Measurements from ENCODE around the gene PCDH9. TPM values are rescaled to one million over a fixed set of nuclear protein-coding genes. Genes with fewer than 3 reads are reported as not detected.

PCDH9 gene
- total RNA-seq, 4 donors from 2014 or later, result 2.8 to 22.4 (median 12.9) TPM

DNA sequence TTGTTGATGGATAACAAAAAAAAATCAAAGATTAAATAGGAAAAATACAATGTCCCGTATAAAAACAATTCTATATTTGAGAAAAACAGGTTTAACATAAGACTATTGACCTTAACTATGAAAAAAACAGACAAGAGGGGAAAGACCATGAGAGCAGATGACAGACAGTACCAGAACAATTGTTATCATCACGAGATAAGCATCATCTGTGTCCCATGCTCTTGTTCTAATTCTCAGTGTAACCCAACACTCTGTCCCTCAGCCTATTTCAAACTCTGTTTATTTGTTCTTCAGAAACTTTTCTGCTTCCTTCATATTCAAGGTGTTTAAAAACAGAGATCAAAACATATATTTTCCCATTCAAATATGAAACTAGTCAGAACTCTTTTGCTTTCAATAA is 216.4 kb downstream of the PCDH9 start:
- DNase-seq, result no peak
- H3K36me3 ChIP-seq, result no peaks in the 10 kb centered on the region
- H3K4me1 ChIP-seq, result no peaks in the 10 kb centered on the region
- no peaks in the 10 kb centered on the region for H3K9me3 ChIP-seq
- H3K27me3 ChIP-seq, result no peaks in the 10 kb centered on the region
- TF ChIP-seq POLR2A (IDR thresholded peaks at IDR 0.05), result no peak
- TF ChIP-seq, protein P1, sequence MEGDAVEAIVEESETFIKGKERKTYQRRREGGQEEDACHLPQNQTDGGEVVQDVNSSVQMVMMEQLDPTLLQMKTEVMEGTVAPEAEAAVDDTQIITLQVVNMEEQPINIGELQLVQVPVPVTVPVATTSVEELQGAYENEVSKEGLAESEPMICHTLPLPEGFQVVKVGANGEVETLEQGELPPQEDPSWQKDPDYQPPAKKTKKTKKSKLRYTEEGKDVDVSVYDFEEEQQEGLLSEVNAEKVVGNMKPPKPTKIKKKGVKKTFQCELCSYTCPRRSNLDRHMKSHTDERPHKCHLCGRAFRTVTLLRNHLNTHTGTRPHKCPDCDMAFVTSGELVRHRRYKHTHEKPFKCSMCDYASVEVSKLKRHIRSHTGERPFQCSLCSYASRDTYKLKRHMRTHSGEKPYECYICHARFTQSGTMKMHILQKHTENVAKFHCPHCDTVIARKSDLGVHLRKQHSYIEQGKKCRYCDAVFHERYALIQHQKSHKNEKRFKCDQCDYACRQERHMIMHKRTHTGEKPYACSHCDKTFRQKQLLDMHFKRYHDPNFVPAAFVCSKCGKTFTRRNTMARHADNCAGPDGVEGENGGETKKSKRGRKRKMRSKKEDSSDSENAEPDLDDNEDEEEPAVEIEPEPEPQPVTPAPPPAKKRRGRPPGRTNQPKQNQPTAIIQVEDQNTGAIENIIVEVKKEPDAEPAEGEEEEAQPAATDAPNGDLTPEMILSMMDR (IDR thresholded peaks at IDR 0.05), result no peak
- 83 to 87% methylated on average over 2 of the region's 2 CpGs for WGBS, 2 donors
- intact Hi-C loops (cut with DNase I), result no loop called here
- no peak overlapping the region for H3K27ac ChIP-seq
- H3K4me3 ChIP-seq (replicated peaks in 1 of 3), result no peak overlapping the region

GRCh38 chr13:67008075-67008668 is 222.0 kb downstream of the PCDH9 start:
- TF ChIP-seq POLR2A (IDR thresholded peaks at IDR 0.05), result no peak
- TF ChIP-seq, protein P1 (IDR thresholded peaks at IDR 0.05), result no peak

DNA sequence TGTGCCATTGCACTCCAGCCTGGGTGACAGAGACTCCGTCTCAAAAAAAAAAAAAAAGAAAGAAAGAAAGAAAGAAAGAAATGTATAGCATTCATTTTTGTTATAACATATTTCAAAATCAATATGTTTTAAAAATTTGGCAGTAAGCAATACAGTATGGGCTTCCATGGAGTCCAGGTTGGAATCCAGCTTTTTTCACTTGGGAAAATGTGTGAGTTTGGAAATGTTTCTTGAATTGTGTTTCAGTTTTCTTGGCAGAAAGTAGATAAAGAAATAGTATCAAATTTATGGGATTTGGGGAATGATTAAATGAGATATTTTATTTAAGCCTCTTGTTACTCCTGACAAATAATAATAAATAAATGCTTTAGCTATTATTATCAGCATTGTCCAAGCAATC is 225.6 kb downstream of the PCDH9 start:
- intact Hi-C loops (cut with DNase I), result no loop called here
- no peak for TF ChIP-seq POLR2A (IDR thresholded peaks at IDR 0.05)
- TF ChIP-seq, protein P1 (IDR thresholded peaks at IDR 0.05), result no peak
- 95 to 96% methylated on average over 1 of the region's 1 CpG for whole genome bisulfite sequencing, 2 donors

More at GRCh38 chr13:67008075-67008668, 222.0 kb downstream of the PCDH9 start:
- intact Hi-C loops (cut with DNase I), result no loop called here
- Histone ChIP-seq H3K27me3 (no peaks in the 10 kb centered on the region), H3K4me3 (replicated peaks in 1 of 3) (no peak overlapping the region), H3K9me3 (no peaks in the 10 kb centered on the region), H3K27ac (no peak overlapping the region), H3K36me3 (no peaks in the 10 kb centered on the region), H3K4me1 (no peaks in the 10 kb centered on the region)
- no peak for DNase-seq
- WGBS, 2 donors, result 89 to 96% methylated on average over 1 of the region's 1 CpG

GRCh38 chr13:67003743-67004142 is 226.4 kb downstream of the PCDH9 start:
- no peaks in the 10 kb centered on the region for H3K27me3 ChIP-seq
- no peaks in the 10 kb centered on the region for H3K9me3 ChIP-seq
- no peak overlapping the region for H3K4me3 ChIP-seq (replicated peaks in 1 of 3)
- DNase-seq, result no peak
- no peaks in the 10 kb centered on the region for H3K4me1 ChIP-seq
- no peak overlapping the region for H3K27ac ChIP-seq
- TF ChIP-seq, protein P1 (IDR thresholded peaks at IDR 0.05), result no peak
- no peak for TF ChIP-seq POLR2A (IDR thresholded peaks at IDR 0.05)
- intact Hi-C loops (cut with DNase I), result no loop called here
- H3K36me3 ChIP-seq, result no peaks in the 10 kb centered on the region
- WGBS, 2 donors, result 84 to 86% methylated on average over 7 of the region's 7 CpGs

More for the DNA sequence above, 225.6 kb downstream of the PCDH9 start:
- Histone ChIP-seq H3K9me3 (no peaks in the 10 kb centered on the region), H3K27me3 (no peaks in the 10 kb centered on the region), H3K36me3 (no peaks in the 10 kb centered on the region), H3K27ac (no peak overlapping the region), H3K4me1 (no peaks in the 10 kb centered on the region), H3K4me3 (replicated peaks in 1 of 3) (no peak overlapping the region)
- no peak for DNase-seq

GRCh38 chr13:67001363-67001762 is 228.8 kb downstream of the PCDH9 start:
- no peaks in the 10 kb centered on the region for H3K9me3 ChIP-seq
- DNase-seq, result no peak
- H3K36me3 ChIP-seq, result no peaks in the 10 kb centered on the region
- TF ChIP-seq, protein P1 (IDR thresholded peaks at IDR 0.05), result no peak
- no peak for TF ChIP-seq POLR2A (IDR thresholded peaks at IDR 0.05)
- 91% methylated on average over 5 of the region's 5 CpGs for WGBS, 2 donors
- intact Hi-C loops (cut with DNase I), result no loop called here
- H3K4me1 ChIP-seq, result no peaks in the 10 kb centered on the region
- no peak overlapping the region for H3K27ac ChIP-seq
- H3K4me3 ChIP-seq (replicated peaks in 1 of 3), result no peak overlapping the region
- no peaks in the 10 kb centered on the region for H3K27me3 ChIP-seq

All from thyroid gland (tissue), 4 donors.